AG09319 (cell line): ENCODE data around the gene TMEM59.

Experiments used
- DNase-seq: peaks from one replicate; pipeline ENCODE4 v3.0.0-alpha.2; 2010; ENCODE audit warnings: low read depth; ENCODE audit errors: extremely low read depth
- CTCF ChIP-seq: IDR thresholded peaks from 2 replicates; pipeline ENCODE4 v1.5.1; 2011; ENCODE audit warnings: low read depth, mild to moderate bottlenecking, inconsistent platforms, low read length, moderate library complexity

Gene TMEM59

GRCh38 chr1:53992085-53992874 is 60.7 kb downstream of the TMEM59 start:
- no peak for DNase-seq
- no peak; the same call in none of the 2 replicates for TF ChIP-seq CTCF

GRCh38 chr1:53987880-53988279 is 65.1 kb downstream of the TMEM59 start:
- TF ChIP-seq CTCF, result no peak
- DNase-seq, result no peak

GRCh38 chr1:53986458-53986857 is 66.5 kb downstream of the TMEM59 start:
- no peak for TF ChIP-seq CTCF
- no peak for DNase-seq

- TF ChIP-seq CTCF, result no peak
- no peak for DNase-seq
These were observed 68.3 kb downstream of the TMEM59 start for GRCh38 chr1:53984726-53985125.

GRCh38 chr1:53982763-53983104 is 70.3 kb downstream of the TMEM59 start:
- TF ChIP-seq CTCF, result no peak
- DNase-seq, result no peak

GRCh38 chr1:53982034-53982762 is 70.8 kb downstream of the TMEM59 start:
- no peak for DNase-seq
- TF ChIP-seq CTCF, result no peak

GRCh38 chr1:53981220-53981619 is 71.8 kb downstream of the TMEM59 start:
- DNase-seq, result no peak
- TF ChIP-seq CTCF, result no peak
